ENCODE results near the gene SLFN13.
"Not testable (repeated sequence)": the region's sequence is repeated elsewhere in the genome, so short reads cannot be mapped to it uniquely, and the experiment has no call there.

The SLFN13 gene, protein sequence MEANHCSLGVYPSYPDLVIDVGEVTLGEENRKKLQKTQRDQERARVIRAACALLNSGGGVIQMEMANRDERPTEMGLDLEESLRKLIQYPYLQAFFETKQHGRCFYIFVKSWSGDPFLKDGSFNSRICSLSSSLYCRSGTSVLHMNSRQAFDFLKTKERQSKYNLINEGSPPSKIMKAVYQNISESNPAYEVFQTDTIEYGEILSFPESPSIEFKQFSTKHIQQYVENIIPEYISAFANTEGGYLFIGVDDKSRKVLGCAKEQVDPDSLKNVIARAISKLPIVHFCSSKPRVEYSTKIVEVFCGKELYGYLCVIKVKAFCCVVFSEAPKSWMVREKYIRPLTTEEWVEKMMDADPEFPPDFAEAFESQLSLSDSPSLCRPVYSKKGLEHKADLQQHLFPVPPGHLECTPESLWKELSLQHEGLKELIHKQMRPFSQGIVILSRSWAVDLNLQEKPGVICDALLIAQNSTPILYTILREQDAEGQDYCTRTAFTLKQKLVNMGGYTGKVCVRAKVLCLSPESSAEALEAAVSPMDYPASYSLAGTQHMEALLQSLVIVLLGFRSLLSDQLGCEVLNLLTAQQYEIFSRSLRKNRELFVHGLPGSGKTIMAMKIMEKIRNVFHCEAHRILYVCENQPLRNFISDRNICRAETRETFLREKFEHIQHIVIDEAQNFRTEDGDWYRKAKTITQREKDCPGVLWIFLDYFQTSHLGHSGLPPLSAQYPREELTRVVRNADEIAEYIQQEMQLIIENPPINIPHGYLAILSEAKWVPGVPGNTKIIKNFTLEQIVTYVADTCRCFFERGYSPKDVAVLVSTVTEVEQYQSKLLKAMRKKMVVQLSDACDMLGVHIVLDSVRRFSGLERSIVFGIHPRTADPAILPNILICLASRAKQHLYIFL

DNA sequence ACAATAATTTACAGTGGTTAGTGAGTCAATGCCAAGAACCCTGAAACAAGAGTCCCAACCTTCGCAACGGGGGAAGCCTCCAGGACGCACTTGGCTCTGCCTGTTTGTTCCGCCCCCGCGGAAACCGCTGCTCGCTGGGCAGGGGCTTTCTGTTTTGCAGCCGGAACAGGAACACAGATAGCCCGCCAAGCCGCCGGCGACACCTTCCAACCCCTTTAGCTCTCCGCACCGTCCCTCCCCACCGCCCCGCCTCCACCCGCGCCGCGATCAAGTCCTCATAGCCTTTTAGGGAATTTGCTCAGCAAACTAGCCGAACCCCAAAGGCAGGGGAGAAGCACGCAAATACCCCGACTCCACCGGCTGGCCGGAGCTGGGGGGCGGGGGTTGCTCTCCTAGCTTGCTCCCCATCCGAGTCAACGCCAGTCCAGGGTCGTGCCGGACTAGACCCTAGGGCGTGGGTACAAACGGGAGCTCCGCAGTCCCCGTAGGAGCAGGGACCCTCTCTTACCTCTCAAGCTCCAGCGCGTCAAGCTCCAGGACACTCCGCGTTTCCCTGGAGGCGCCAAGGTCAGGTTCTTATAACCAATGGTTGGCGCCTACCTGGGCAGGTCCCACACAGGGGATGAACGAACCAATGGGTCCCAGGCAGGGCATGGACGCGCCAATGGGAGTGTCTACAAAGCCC is at the start of gene SLFN13:
TSS of gene SLFN13 (minus strand) at position 553 of the 685 bp plus-strand sequence. CDS start 3,086 bp downstream, outside the sequence.
- peak; percentile 88 for DNase-seq

DNA sequence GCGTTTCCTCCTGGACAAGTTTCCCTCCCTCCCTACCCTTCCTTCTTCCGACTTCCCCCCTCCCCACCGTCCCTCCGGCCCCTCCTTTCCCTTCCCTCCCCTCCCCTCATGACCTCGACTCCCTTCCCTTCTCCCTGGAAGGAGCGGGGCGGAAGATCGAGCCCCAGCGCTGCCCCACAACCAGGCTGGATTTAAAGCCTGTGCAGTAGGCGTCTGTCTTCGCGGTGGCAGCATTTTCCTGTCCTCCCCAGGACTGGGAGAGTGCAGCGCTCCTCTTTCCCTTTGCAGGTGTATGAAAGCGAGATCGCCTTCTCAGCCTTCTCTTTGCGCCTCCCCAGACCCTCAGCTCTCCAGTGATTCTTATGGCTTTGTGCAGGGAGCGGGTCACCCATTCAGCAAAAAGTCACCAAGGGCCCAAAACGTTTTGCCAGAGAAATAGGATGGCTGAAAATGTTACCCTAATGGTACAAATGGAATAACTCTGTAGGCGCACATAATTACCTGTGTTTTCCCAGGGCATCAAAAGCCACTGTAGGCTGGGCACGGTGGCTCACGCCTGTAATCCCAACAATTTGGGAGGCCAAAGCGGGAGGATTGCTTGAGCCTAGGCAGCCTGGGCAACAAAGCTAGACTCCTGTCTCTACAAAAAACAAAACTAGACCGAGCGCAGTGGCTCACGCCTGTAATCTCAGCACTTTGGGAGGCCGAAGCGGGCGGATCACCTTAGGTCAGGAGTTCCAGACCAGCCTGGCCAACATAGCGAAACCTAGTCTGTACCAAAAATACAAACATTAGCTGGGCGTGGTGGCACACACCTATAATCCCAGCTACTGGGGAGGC is 48.1 kb upstream of the SLFN13 start:
- DNase-seq, result no peak

DNA sequence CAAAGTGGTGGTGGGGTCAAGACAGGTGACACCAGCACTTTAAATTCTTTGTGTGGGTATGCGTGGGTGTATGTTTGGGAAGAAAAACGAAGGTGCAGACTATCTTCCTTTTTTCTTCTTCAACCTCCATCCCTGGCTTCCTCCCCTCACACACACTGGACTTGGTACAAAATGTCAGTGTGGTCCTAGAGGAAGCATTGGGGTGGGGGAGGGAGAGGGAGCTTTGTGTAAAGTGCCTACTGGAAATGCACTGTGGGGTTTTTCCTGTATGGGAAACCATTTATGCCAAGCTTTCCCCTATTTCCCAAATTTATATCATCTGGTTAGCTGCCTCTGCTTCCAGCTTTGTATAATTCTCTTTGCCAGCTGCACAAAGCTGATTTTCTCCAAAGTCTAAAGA is 44.5 kb upstream of the SLFN13 start:
- no peak for DNase-seq

DNA sequence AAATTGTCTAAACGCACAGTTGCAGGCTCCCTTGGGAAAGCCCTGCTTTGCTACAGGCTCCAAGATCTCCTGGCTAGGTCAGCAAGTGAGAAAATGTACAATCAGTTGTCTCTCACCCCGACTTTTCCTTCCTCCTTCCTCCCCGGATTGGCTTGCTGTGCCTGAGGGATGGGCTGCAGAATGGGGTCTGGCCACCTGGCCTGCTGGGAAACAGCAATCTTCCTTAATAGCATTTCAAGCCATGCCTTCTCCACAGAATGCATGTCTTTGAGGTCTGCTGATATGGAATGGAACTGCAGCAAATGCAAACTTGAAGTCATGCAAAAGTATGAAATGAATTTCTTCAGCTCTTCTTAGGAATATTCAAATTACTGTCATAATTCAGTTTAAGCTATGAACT is 42.9 kb upstream of the SLFN13 start:
- DNase-seq, result no peak

DNA sequence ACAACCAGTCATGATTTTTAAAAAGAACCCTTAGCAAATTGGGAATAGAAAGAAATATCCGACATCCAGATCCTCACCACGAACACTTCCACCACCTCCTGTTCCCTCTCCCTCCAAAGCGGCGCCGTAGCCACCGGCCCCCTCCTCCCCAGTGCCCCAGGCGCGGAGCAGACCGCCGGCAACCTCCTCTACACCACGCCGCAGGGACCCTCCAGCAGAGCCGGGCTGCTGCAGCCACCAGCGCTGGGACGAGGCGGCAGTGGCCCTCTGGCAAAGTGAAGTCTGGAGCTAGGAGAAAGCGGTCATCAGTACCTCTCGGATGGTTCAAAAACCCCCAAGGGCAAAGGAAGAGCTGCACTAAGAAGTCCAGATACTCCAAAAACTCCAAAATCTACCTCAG is 41.4 kb upstream of the SLFN13 start:
- DNase-seq, result no peak

DNA sequence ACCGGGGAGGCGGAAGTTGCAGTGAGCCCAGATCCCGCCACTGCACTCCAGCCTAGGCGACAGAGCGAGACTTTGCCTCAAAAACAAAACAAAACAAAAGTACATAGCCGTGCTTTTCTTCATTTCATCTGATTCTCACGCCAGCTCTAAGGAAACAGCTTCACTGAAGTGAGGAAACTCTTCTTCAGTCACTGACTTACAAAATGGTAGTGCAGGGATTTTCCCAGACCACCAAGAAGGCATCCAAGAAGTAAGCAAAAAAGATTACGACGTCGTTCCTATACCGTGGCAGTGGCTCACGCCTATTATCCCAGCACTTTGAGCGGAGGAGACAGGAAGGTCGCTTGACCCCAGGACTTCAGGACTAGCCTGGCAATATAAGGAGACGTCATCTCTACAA is 40.4 kb upstream of the SLFN13 start:
- DNase-seq, result no peak

DNA sequence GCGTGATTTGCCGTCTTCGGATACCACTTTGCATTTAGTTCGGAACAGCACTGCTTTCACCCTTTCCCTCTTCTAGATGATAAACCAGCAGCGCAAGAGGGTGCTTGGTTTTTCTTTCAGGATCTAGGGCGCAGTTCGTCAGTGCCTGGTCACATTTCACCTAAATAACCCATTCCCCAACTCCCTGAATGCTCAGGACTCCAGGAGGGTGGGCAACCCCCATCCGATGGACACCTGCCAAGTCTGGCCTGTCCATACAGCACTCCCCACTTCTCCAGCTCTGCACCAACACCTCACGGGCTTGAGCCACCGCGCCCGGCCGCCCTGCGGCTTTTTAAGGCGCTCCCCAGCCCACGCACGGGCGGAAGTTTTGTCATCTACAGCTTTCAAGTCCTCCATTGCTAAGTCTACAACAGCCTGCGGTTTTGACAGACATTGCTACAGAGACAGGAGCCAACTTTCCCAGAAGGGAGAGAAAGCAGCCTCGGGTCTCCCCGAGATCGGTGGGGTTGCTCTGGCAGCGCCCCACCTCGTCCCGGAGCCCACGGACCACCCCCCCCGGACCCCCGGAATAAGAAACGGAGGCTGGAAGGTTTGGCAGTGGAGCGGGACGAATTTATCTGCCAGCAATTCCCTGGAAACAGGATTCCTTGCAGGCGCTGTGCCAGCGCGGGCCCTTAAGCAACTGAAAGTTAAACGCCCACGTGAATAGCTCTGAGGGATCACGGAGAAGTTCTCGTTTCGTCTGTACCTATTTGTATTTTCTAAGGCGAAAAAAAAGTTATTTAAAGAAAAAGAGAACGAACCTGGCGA is 38.6 kb upstream of the SLFN13 start:
- DNase-seq, result peak; percentile 84

DNA sequence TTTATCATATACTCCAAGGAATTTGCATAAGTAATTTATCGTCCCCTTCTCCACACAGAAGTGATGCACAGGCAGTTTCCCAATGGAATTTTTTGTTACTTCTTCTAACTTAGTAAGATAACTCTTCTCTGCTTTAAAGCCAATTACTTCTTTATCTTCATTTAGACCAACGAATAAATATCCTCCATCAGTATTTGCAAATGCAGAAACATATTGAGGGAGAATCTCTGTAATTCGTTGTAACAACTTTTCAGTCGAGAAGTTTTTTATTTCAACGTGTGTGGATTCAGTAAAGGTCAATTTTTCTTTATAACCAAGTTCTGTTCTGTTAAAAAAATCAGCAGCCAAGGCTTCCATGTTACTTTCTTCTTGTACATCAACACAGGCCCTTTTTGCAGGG is 30.7 kb upstream of the SLFN13 start:
- DNase-seq, result no peak

DNA sequence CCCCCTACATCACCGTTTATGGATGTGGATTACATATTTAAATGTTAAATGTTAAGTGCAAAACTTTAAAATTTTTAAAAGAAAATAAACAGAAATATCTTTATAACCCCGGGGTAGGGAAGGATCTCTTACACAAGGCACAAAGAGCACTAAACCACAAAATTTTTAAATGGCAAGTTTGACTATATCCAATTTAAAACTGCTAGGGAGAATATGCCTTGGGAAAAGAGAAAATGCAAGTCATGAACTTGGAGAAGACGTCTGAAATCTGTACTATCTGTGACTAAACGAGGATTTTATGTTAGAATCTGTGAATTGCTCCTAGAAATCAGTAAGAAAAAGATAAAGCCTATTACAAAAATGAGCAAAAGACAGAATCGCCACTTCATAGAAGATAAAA is 28.7 kb upstream of the SLFN13 start:
- DNase-seq, result no peak

DNA sequence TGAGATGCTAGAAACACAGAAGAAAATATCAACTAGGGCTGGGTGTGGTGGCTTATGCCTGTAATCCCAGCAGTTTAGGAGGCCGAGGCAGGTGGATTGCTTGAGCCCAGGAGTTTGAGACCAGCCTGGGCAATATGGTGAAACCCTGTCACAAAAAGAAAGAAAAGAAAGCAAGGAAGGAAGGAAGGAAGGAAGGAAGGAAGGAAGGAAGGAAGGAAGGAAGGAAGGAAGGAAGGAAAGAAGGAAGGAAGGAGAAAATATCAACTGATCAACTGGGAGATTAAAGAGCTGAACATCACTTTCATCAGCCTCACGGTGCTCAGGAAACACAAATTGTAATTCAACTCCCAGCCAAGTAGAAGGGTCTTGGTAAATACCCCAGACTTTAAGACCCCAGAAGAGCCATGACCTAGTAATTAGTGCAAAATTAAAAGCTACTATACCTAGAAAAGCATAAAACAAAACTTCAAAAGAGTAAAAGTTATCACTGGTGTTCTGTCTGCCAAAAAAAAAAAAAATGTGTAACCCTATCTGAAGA is 27.8 kb upstream of the SLFN13 start:
- no peak for DNase-seq

DNA sequence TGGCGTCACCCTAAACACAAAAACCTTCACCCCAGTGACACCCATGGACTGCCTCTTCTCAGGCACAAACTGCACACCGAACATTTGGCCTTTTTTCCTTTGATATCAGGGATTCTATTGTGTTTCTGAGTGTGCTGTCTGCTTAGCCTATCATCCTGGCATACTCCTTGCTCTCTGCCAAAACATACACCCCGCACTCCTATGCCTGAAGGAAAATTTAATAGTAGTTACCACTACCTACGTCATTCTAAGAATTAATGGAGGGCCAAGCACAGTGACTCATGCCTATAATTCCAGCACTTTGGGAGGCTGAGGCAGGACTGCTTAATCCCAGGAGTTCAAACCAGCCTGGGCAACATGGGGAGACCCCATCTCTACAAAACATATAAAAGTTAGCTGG is 19.9 kb upstream of the SLFN13 start:
- DNase-seq, result no peak

DNA sequence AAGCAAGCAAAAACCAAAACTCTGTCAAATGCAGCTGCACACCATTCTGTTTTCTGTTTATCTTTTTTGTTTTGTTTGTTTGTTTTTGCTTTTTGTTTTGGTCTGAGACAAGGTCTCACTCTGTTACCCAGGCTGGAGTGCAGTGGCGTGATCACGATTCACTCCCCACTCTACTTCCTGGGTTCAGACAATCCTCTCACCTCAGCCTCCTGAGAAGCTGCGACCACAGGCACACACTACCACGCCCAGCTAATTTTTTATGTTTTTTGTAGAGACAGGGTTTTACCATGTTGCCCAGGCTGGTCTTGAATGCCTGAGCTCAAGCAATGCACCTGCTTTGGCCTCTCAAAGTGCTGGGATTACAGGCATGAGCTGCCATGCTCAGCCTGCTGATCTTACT is 19.3 kb upstream of the SLFN13 start:
- no peak for DNase-seq

DNA sequence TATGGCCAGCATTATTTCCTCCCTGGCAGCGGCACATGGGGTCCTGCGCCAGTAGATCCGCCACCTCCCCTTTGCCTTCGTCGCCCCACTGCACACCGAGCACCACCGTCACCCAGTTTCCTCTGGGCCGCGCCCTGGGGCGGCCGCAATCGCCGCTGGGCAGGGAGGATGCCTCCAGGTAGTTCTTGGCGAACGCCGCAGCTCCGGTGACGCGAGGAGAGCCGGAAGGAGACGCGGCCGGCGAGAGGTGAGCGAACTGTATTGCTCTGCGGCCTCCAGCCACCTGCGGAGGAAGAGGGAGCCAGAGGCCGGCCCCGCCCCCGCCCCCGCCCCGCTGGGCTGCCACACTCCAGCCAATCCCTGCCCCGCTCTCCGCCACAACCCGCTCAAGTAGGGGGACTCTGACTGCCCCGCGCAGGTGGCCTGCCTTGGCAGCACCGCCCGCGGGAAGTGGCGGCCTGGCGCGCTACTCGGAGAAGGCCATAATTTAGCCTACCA is 11.8 kb upstream of the SLFN13 start:
- DNase-seq, result peak; percentile 39

DNA sequence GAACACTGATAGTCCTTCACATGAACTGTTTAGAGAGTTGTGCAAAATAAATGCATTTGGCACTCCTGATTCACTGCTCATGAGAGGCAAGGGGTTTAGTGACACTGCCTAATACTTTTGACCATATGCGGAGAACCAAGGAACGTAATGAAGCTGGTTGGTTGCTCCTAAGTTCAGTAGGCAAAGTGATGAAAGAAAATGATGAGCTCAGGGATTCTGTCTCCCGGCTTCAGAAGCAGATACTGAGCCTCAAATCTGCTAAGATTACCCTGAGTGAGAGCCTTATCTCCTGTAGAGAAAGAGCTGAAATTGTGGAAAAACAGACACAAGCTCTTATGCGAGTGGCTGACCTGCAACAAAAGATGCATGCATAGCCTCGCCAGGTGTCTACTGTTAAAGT is 5.5 kb upstream of the SLFN13 start:
- DNase-seq, result not testable (repeated sequence)

DNA sequence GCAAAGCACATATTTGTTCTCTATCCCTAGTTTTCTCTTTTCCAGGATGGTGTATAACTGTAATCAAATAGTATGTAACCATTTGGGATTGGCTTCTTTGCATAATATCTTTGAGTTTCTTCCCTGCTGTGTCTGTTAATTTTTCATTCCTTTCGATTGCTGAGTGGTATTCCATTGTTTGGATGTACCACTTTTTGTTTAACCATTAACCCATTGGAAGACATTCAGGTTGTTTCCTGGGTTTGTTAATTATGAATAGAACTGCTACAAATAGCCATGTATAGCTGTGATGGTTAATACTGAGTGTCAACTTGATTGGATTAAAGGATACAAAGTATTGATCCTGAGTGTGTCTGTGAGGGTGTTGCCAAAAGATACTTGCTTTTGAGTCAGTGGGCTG is 4.6 kb upstream of the SLFN13 start:
- no peak for DNase-seq

DNA sequence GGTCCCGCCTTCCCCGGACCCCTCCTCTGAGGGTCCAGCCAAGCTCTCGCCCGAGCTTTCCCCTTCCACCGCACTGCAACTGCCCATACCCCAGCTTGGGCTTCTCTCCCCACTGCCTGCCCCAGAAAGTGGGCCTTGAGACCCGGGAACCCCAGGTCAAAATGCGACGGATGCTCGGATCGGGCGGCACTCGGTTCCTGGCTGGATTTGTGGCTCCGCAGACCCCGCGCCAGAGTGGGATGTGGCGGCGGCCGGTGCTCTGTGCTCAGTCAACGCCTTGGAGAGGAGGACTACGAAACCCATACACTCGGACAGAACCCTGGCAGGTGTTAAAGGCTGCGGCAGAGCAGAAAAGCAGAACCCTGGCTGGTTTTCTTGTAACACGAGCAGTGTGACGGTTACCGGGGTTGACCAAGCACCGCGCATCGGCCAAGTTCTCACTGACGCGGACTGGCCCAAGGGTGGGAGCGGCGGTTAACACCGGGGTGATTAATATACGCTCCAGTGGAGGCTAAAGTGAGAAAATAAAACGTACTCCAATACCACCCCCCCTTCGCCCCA is 885 bp upstream of the SLFN13 start:
- no peak for DNase-seq

DNA sequence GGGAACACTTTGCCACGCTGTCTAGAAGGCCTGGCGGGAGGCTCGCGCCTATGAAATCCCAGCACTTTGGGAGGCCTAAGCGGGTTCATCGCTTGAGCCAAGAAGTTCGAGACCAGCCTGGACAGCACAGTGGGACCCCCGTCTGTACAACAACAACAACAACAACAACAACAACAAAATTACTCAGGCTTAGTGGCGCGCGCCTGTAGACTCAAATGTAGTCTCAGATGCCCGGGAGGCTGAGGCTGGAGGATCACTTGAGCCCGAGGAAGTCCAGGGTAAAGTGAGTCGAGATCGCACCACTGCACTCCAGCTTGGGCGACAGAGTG is 297 bp upstream of the SLFN13 start:
- DNase-seq, result no peak

DNA sequence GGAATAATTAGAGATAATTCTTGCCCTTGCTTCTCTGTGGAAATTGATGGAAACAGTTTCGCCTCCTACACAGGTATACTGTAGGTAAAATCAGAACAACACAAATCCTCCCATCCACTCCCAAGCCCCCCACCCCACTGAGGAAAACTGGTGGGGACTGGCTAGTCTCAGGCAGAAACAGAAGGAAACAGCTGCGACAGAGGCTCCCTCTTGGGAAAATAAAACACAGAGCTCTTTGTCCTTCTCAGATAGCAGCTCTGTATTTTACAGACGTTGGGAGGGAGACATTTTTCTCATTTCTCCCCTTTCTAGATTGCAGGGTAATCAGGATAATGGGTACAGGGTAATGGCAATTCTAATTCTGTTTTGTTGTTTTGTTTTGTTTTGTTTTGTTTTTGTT is 1.1 kb downstream of the SLFN13 start:
- no peak for DNase-seq

DNA sequence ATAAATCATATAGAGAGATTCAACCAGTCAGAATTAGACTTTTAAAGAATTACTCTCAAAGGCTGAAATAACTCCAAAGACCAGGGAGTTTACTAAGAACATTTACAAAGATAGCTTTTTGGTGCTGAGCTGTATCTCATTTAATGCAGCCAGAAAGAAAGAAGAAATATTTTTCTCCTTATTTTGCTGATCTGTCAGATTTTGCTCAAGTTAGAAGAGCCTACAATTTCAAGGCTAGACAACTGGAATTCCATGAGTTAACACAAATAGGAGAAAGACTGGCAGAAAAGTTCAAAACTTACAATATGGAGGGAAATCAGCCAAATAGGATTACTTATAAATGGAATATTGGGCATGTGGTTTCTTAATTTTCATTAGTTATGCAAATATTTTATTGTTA is 10.1 kb downstream of the SLFN13 start:
- no peak for DNase-seq

DNA sequence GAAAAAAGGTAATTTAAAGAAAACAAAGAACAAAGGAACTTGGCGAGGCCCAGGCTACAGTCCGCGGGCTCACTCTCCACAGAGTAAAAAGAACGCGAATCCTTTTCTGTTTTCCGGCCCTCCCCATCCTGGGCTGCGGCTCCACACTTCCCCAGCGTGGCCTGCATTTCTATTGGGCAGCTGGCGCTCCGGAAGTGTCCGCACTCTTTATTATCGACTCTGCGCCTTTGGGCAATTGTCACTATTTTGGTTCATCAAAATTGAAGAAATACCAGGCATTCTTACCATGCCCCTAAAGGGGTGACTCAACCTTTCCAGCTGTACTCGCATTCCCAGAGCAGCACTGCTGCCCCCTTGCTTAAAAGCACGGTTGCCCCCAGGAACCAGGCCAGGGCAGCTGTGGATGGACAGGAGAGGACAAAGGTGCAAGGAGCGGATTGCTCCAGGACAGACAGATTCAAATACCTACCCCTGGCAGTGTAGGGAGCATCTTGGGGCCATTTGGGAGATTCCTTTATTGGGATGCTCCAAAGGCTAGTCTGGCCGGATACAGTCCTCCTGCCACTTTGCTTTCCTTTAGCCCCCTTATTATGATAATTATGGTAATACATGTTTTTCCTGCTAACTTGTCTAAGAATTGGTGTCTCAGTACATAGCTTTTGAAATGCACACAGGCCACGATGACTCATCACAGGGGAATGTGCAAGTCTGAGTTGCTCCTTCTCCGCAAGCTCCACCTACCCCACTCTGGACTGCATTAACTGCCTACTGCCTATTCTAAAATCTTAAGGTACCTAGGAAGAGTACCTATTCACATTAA is 15.3 kb downstream of the SLFN13 start:
- DNase-seq, result peak; percentile 66
